Neutrophil (primary cell): Measurements from ENCODE around the gene NTNG1.
"Not testable (repeated sequence)": the region's sequence is repeated elsewhere in the genome, so short reads cannot be mapped to it uniquely, and the experiment has no call there.

Experiments
- H3K27ac ChIP-seq: fragments of 200-600 bp; sonication (generic); 2 replicates; pipeline ENCODE4 v1.5.1; 2016; ENCODE audit warnings: mild to moderate bottlenecking, moderate library complexity
- H3K27me3 ChIP-seq: fragments of 200-600 bp; sonication (generic); 2 replicates; pipeline ENCODE4 v1.6.0; 2016; ENCODE audit warnings: mild to moderate bottlenecking
- H3K36me3 ChIP-seq: fragments of 200-600 bp; sonication (generic); 2 replicates; pipeline ENCODE4 v1.5.1; 2017
- H3K4me1 ChIP-seq, 2 experiments: fragments of 200-600 bp in 1 of 2; sonication (generic) in 1 of 2; 1 replicate in 1 of 2; 2 replicates in 1 of 2; pipeline versions ENCODE4 v1.5.1 to v1.6.1; 2013 to 2016; ENCODE audit warnings: low read depth in 1 of 2, low read length in 1 of 2, mild to moderate bottlenecking in 1 of 2, moderate library complexity in 1 of 2; ENCODE audit not compliant: control insufficient read depth in 1 of 2, insufficient read depth in 1 of 2
- H3K4me3 ChIP-seq, 2 experiments: fragments of 200-600 bp in 1 of 2; sonication (generic) in 1 of 2; 1 replicate in 1 of 2; 2 replicates in 1 of 2; pipeline ENCODE4 v1.5.1; 2013 to 2016; ENCODE audit warnings: low read depth in 1 of 2, low read length in 1 of 2, mild to moderate bottlenecking in 1 of 2, moderate library complexity in 1 of 2
- H3K9me3 ChIP-seq: fragments of 200-600 bp; sonication (generic); 2 replicates; pipeline ENCODE4 v1.5.1; 2016
- TF ChIP-seq, protein P1 (sequence below): fragments of 200-600 bp; sonication (generic); IDR thresholded peaks from 2 replicates; pipeline ENCODE4 v1.5.1; 2016; ENCODE audit warnings: antibody characterized with exemption

Gene NTNG1

DNA sequence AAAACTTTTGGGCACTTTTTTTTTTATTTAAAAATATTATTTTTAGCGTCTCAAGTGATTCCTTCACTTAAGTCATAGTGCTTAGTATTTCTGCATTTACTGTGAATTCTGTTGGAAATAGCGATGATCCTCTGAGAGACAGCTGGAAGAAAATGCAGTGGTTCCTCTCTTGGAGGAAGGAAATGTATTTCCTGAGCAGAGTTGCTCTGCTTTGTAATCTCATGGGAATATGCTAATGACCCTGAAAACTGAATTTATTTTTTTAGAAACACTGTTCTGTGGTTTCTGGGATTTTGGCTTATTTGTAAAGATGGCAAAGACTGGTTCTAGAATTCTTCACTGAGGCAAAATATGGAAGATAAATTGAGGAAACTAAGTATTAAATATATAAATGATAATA is 88.9 kb downstream of the NTNG1 start:
- no peaks in the 10 kb centered on the region for H3K9me3 ChIP-seq
- H3K36me3 ChIP-seq: no peaks in the 10 kb centered on the region
- no peak overlapping the region for H3K4me3 ChIP-seq
- H3K27ac ChIP-seq: no peak overlapping the region
- TF ChIP-seq, protein P1, sequence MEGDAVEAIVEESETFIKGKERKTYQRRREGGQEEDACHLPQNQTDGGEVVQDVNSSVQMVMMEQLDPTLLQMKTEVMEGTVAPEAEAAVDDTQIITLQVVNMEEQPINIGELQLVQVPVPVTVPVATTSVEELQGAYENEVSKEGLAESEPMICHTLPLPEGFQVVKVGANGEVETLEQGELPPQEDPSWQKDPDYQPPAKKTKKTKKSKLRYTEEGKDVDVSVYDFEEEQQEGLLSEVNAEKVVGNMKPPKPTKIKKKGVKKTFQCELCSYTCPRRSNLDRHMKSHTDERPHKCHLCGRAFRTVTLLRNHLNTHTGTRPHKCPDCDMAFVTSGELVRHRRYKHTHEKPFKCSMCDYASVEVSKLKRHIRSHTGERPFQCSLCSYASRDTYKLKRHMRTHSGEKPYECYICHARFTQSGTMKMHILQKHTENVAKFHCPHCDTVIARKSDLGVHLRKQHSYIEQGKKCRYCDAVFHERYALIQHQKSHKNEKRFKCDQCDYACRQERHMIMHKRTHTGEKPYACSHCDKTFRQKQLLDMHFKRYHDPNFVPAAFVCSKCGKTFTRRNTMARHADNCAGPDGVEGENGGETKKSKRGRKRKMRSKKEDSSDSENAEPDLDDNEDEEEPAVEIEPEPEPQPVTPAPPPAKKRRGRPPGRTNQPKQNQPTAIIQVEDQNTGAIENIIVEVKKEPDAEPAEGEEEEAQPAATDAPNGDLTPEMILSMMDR: no peak
- H3K27me3 ChIP-seq: no peaks in the 10 kb centered on the region
- H3K4me1 ChIP-seq: no peaks in the 10 kb centered on the region

DNA sequence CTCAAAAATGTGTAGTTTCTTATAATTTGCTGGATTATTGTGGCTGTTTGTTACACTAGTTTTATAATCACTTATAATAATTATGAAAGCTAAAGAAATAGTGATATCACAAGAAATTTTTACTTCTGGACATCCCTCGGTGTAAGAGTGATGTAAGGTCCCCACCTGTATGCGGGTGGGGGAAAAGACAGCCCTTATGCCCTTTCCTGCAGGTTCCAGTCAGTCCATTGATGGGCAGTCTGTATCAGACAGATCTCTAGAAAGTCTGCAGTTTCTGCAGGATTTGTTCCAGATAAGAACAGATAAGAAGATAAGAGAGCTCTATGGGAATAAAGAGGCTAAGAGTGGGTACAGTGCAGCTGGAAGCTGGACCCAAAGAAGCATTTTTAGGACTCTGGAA is 89.3 kb downstream of the NTNG1 start:
- Histone ChIP-seq H3K27me3 (no peaks in the 10 kb centered on the region), H3K4me1 (no peaks in the 10 kb centered on the region), H3K9me3 (no peaks in the 10 kb centered on the region), H3K36me3 (no peaks in the 10 kb centered on the region), H3K27ac (no peak overlapping the region), H3K4me3 (no peak overlapping the region)
- TF ChIP-seq, protein P1: no peak

DNA sequence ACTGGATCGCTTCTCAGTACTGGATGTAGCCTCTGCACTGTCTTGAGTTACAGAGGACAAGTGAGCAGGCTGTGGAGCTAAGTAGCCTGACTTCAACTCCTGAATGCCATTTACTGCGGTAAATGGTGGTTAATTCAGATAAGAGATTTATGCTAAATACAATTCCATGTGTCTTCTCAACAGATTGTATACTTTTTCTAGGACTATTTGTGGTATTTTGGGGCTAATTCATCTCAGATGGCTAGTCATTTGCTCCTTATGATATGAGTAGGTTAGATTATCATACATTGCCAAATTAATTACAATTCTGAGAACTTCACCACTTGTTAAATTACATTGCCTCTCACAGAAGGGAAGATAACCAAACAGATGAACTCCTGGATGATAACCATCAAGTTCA is 90.5 kb downstream of the NTNG1 start:
- no peaks in the 10 kb centered on the region for H3K27me3 ChIP-seq
- H3K4me3 ChIP-seq: no peak overlapping the region
- H3K4me1 ChIP-seq: no peaks in the 10 kb centered on the region
- TF ChIP-seq, protein P1: no peak
- H3K9me3 ChIP-seq: no peaks in the 10 kb centered on the region
- H3K36me3 ChIP-seq: no peaks in the 10 kb centered on the region
- no peak overlapping the region for H3K27ac ChIP-seq

DNA sequence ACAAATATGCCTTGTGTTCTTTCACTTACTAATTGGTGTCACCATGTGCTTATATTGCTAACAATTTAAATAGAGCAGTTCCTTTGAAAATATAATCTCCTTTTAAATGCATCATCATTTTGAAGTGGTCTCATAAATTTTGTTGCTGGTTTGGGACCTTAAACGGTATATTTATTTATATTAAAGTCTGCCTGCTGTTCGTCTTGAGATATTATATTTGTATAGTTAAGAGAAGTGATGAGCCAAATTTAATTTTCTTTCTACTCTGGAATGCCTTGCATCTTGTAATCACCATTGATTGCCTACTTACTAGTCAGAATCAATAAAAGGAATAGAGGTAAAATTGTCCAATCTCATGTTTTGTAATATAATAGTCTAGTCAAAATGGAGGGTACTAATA is 91.6 kb downstream of the NTNG1 start:
- no peaks in the 10 kb centered on the region for H3K9me3 ChIP-seq
- no peak overlapping the region for H3K27ac ChIP-seq
- no peaks in the 10 kb centered on the region for H3K36me3 ChIP-seq
- no peak overlapping the region for H3K4me3 ChIP-seq
- H3K27me3 ChIP-seq: no peaks in the 10 kb centered on the region
- no peaks in the 10 kb centered on the region for H3K4me1 ChIP-seq
- TF ChIP-seq, protein P1: no peak

DNA sequence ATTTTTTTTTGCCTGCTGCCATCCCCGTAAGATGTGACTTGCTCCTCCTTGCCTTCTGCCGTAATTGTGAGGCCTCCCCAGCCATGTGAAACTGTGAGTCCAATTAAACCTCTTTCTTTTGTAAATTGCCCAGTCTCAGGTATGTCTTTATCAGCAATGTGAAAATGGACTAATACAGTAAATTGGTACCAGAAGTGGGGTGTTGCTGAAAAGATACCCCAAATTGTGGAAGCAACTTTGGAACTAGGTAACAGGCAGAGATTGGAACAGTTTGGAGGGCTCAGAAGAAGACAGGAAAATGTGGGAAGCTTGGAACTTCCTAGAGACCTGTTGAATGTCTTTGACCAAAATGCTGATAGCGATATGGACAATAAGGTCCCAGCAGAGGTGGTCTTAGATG is 95.9 kb downstream of the NTNG1 start:
- not testable (repeated sequence) for H3K4me1 ChIP-seq, H3K9me3 ChIP-seq, H3K36me3 ChIP-seq, H3K27me3 ChIP-seq, H3K4me3 ChIP-seq, H3K27ac ChIP-seq

DNA sequence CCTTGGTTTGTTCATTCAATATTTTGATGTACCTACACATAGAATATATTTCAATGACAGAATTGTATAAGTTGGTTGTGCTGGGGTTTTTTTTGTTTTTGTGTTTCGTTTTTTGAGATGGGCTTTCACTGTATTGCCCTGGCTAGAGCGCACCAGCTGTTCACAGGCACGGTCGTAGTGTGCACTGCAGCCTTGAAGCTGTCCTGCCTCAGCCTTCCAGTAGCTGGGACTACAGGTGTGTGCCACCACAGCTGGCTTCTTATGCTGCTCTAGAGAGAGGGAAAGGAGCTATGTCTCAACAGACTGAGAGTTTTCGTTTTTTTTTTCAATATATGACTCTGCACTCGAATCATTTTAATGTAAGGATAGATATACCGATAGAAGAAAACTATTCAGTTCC is 102.6 kb downstream of the NTNG1 start:
- TF ChIP-seq, protein P1: no peak

More for the DNA sequence above, 102.6 kb downstream of the NTNG1 start:
- Histone ChIP-seq H3K4me1 (no peaks in the 10 kb centered on the region), H3K27me3 (no peaks in the 10 kb centered on the region), H3K27ac (no peak overlapping the region), H3K36me3 (no peaks in the 10 kb centered on the region), H3K4me3 (no peak overlapping the region), H3K9me3 (no peaks in the 10 kb centered on the region)
